Osteoblast (primary cell): ENCODE results near the gene SMTN. TPM values are rescaled to one million over a fixed set of nuclear protein-coding genes. Genes with fewer than 3 reads are reported as not detected.

Source experiments
- DNase-seq: peaks from one replicate; pipeline ENCODE4 v3.0.0; 2011; ENCODE audit warnings: low spot score, mixed read lengths; ENCODE audit not compliant: insufficient read length; ENCODE audit errors: missing footprints
- H2AFZ ChIP-seq: 2 replicates; pipeline ENCODE4 v1.6.0; 2011; ENCODE audit warnings: mild to moderate bottlenecking, low read length
- H3K27ac ChIP-seq: 2 replicates; pipeline ENCODE4 v1.5.1; 2011; ENCODE audit warnings: mild to moderate bottlenecking, low read depth, low read length, moderate library complexity
- H3K27me3 ChIP-seq: 2 replicates; pipeline ENCODE4 v1.6.0; 2012; ENCODE audit warnings: mild to moderate bottlenecking, control low read depth, inconsistent platforms, low read length, moderate library complexity; ENCODE audit not compliant: insufficient read depth
- H3K36me3 ChIP-seq: 2 replicates; pipeline ENCODE4 v1.5.1; 2011; ENCODE audit warnings: mild to moderate bottlenecking, low read length, control low read depth, moderate library complexity; ENCODE audit not compliant: insufficient read depth
- H3K4me1 ChIP-seq: 2 replicates; pipeline ENCODE4 v1.5.1; 2011; ENCODE audit warnings: mild to moderate bottlenecking, low read length, control low read depth, moderate library complexity; ENCODE audit not compliant: insufficient read depth
- H3K4me2 ChIP-seq: 2 replicates; pipeline ENCODE4 v1.6.0; 2011; ENCODE audit warnings: mild to moderate bottlenecking, low read length; ENCODE audit not compliant: insufficient read depth
- H3K4me3 ChIP-seq: fragments of 200-600 bp; sonication (generic); 3 replicates; pipeline ENCODE4 v1.5.1; 2012; ENCODE audit warnings: mild to moderate bottlenecking, low read length, inconsistent platforms; ENCODE audit not compliant: insufficient read depth
- H3K79me2 ChIP-seq: 2 replicates; pipeline ENCODE4 v1.6.0; 2012; ENCODE audit warnings: mild to moderate bottlenecking, low read length, control low read depth, inconsistent platforms; ENCODE audit not compliant: insufficient read depth
- H3K9me3 ChIP-seq: 2 replicates; pipeline ENCODE4 v1.5.1; 2011; ENCODE audit warnings: low read depth, low read length, control low read depth
- H4K20me1 ChIP-seq: 2 replicates; pipeline ENCODE4 v1.6.0; 2012; ENCODE audit warnings: mild to moderate bottlenecking, low read length, control low read depth; ENCODE audit not compliant: insufficient read depth
- CTCF ChIP-seq: IDR thresholded peaks from 2 replicates; pipeline ENCODE4 v1.5.1; 2011; ENCODE audit warnings: mild to moderate bottlenecking, low read depth, low read length, moderate library complexity; ENCODE audit errors: extremely low read depth
- total RNA-seq: library from RNA; depleted of rRNA; stranded (reverse); fragments of >200 nt; gene quantifications from 2 replicates; pipeline ENCODE4 v1.2.3, GENCODE V29; 2012

The SMTN gene
- total RNA-seq, 1 donor: 31.5 TPM

GRCh38 chr22:31136711-31137110 is 55.6 kb downstream of the SMTN start:
- no peak for TF ChIP-seq CTCF
- H2AFZ ChIP-seq: no peak overlapping the region
- no peak overlapping the region for H3K4me3 ChIP-seq
- H3K36me3 ChIP-seq: no peaks in the 10 kb centered on the region
- no peak overlapping the region for H3K4me2 ChIP-seq
- H3K9me3 ChIP-seq: no peaks in the 10 kb centered on the region
- no peak for DNase-seq
- no peaks in the 10 kb centered on the region for H4K20me1 ChIP-seq
- no peaks in the 10 kb centered on the region for H3K79me2 ChIP-seq
- H3K27me3 ChIP-seq: peaks cover 34% of the 10 kb centered on the region
- H3K27ac ChIP-seq: no peak overlapping the region
- no peaks in the 10 kb centered on the region for H3K4me1 ChIP-seq

DNA sequence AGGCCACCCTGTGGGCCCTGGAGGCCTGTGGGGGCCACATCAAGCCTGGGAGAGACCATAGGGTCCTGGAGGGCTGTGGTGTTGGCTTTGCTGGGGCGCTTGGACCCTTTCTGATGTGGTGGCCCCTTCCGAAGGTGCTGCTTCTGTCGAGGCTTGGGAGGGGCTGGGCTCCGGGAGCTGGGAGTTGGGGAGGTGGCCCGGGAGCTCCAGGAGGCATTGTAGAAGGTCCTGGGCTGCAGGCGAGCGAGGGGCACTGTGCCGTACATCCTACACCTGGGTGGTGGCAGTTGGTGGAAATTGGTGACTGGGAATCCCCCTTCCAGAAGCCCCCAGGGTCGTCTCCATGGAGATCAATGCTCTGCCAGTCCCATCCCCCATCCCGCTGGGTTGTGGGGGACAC is 56.6 kb downstream of the SMTN start:
- Histone ChIP-seq H3K36me3 (no peaks in the 10 kb centered on the region), H3K9me3 (no peaks in the 10 kb centered on the region), H3K4me2 (no peak overlapping the region), H2AFZ (no peak overlapping the region), H3K4me3 (no peak overlapping the region), H3K79me2 (no peaks in the 10 kb centered on the region), H3K4me1 (no peaks in the 10 kb centered on the region), H3K27me3 (peaks cover 37% of the 10 kb centered on the region), H4K20me1 (no peaks in the 10 kb centered on the region), H3K27ac (no peak overlapping the region)
- DNase-seq: no peak
- no peak for TF ChIP-seq CTCF

- no peak overlapping the region for H3K4me2 ChIP-seq
- H3K79me2 ChIP-seq: no peaks in the 10 kb centered on the region
- no peak overlapping the region for H2AFZ ChIP-seq
- peak; percentile 56 for DNase-seq
- H3K4me3 ChIP-seq: no peak overlapping the region
- no peaks in the 10 kb centered on the region for H4K20me1 ChIP-seq
- no peaks in the 10 kb centered on the region for H3K4me1 ChIP-seq
- no peak overlapping the region for H3K27ac ChIP-seq
- TF ChIP-seq CTCF: no peak
- H3K9me3 ChIP-seq: no peaks in the 10 kb centered on the region
- H3K36me3 ChIP-seq: no peaks in the 10 kb centered on the region
- H3K27me3 ChIP-seq: peaks cover 37% of the 10 kb centered on the region
Observed at GRCh38 chr22:31138126-31138525, 57.0 kb downstream of the SMTN start.

GRCh38 chr22:31139066-31139465 is 57.9 kb downstream of the SMTN start:
- peak; percentile 50 for DNase-seq
- H2AFZ ChIP-seq: no peak overlapping the region
- no peak for TF ChIP-seq CTCF
- H3K27ac ChIP-seq: no peak overlapping the region
- no peak overlapping the region for H3K4me2 ChIP-seq
- no peaks in the 10 kb centered on the region for H4K20me1 ChIP-seq
- H3K27me3 ChIP-seq: peaks cover 37% of the 10 kb centered on the region
- H3K4me1 ChIP-seq: no peaks in the 10 kb centered on the region
- H3K79me2 ChIP-seq: no peaks in the 10 kb centered on the region
- H3K36me3 ChIP-seq: no peaks in the 10 kb centered on the region
- no peak overlapping the region for H3K4me3 ChIP-seq
- H3K9me3 ChIP-seq: no peaks in the 10 kb centered on the region
